A549 (cell line): ENCODE measurements around the gene SNAP29.

Experiments used
- BHLHE40 ChIP-seq: IDR thresholded peaks from 2 replicates; pipeline ENCODE4 v1.6.1; 2012; ENCODE audit warnings: low read depth, low read length, inconsistent platforms
- CBX2 ChIP-seq: fragments of 200-600 bp; sonication (generic); IDR thresholded peaks from 2 replicates; pipeline ENCODE4 v1.6.1; 2016; ENCODE audit warnings: low read depth, mild to moderate bottlenecking, borderline replicate concordance
- CEBPB ChIP-seq, 2 experiments: fragments of >200 bp in 1 of 2; sonication (Bioruptor Twin) in 1 of 2; formaldehyde crosslinking in 1 of 2; IDR thresholded peaks; 2 replicates each; pipeline ENCODE4 v1.6.1; 2012 to 2016
- CHD4 ChIP-seq: fragments of 200-600 bp; sonication (generic); IDR thresholded peaks from 2 replicates; pipeline ENCODE4 v1.6.1; 2016; ENCODE audit warnings: antibody characterized with exemption, mild to moderate bottlenecking, borderline replicate concordance
- E2F6 ChIP-seq: IDR thresholded peaks from 2 replicates; pipeline ENCODE4 v1.6.1; 2012; ENCODE audit warnings: low read depth, borderline replicate concordance
- MAX ChIP-seq: IDR thresholded peaks from 2 replicates; pipeline ENCODE4 v1.6.1; 2012
- PHF8 ChIP-seq: fragments of 200-600 bp; sonication (generic); IDR thresholded peaks from 2 replicates; pipeline ENCODE4 v1.6.1; 2016; ENCODE audit warnings: low read depth, mild to moderate bottlenecking, antibody characterized with exemption, moderate library complexity, borderline replicate concordance
- RAD21 ChIP-seq, 2 experiments: fragments of >200 bp in 1 of 2; sonication (Bioruptor Twin) in 1 of 2; formaldehyde crosslinking in 1 of 2; IDR thresholded peaks in 1 of 2; conservative IDR thresholded peaks in 1 of 2; 2 replicates in 1 of 2; 3 replicates in 1 of 2; pipeline ENCODE4 v1.6.1; 2012 to 2018; ENCODE audit warnings: inconsistent platforms in 1 of 2
- RCOR1 ChIP-seq: fragments of 150-350 bp; IDR thresholded peaks from 2 replicates; pipeline ENCODE4 v1.6.1; 2014; ENCODE audit warnings: antibody characterized with exemption, low read length, low read depth
- TF ChIP-seq, protein P1 (sequence below): fragments of >200 bp; sonication (Bioruptor Twin); formaldehyde crosslinking; IDR thresholded peaks from 3 replicates; pipeline ENCODE4 v1.5.1; 2016

DNA sequence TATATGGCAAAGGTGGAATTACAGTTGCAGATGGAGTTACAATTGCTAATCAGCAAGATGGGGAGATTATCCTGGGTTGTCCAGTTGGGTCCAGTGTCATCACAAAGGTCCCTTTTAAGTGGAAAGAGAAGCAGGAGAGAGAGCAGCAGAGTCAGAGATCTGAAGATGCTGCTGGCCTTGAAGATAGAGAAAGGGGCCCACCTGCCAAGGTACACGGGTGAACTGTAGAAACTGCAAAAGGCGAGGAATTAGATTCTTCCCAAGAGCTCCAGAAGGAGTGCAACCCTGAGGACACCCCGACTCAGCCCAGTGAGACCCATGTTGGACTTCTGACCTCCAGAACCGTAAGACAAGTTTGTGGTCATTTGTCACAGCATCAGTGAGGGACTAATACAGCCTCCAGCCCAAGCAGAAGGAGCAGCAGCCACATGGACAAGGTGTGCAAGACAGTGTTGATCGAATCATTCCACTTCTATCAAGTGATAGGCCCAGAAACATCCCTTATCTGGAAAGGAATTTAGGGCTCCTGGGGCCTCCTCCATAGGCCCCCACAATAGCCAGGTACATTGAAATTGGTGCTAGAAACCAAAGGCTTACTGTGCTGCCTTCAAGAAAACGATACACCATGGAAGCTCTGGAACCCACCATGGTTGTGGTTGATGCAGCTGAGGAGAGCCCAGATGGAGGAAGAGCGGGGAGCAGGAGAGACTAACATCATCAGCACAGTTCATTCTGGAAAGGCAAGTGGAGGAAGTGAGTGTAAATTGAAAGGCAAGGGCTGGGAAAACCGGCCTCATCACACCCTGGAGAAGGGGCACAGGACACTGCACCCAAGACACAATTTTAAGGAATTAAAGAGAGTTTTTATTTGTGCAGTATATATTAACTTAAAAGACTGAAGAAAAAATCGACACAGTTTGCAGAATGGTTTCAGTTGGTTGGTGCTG, 23.3 kb downstream of the SNAP29 start:
- TF ChIP-seq CHD4 (no peak), PHF8 (no peak), BHLHE40 (no peak), RAD21 (conservative IDR thresholded peaks at IDR 0.05 in 1 of 2, IDR thresholded peaks at IDR 0.05 in 1 of 2) (no peak), RCOR1 (no peak), CEBPB (IDR thresholded peaks at IDR 0.05) (no peak), MAX (no peak), E2F6 (no peak), CBX2 (no peak)
- TF ChIP-seq, protein P1, sequence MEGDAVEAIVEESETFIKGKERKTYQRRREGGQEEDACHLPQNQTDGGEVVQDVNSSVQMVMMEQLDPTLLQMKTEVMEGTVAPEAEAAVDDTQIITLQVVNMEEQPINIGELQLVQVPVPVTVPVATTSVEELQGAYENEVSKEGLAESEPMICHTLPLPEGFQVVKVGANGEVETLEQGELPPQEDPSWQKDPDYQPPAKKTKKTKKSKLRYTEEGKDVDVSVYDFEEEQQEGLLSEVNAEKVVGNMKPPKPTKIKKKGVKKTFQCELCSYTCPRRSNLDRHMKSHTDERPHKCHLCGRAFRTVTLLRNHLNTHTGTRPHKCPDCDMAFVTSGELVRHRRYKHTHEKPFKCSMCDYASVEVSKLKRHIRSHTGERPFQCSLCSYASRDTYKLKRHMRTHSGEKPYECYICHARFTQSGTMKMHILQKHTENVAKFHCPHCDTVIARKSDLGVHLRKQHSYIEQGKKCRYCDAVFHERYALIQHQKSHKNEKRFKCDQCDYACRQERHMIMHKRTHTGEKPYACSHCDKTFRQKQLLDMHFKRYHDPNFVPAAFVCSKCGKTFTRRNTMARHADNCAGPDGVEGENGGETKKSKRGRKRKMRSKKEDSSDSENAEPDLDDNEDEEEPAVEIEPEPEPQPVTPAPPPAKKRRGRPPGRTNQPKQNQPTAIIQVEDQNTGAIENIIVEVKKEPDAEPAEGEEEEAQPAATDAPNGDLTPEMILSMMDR, result no peak
